ENCODE results near the gene KDM7A. TPM values are rescaled to one million over a fixed set of nuclear protein-coding genes. Genes with fewer than 3 reads are reported as not detected.

Gene KDM7A
- total RNA-seq, 1 experiment from 2014 or later, result 12.2 TPM

DNA sequence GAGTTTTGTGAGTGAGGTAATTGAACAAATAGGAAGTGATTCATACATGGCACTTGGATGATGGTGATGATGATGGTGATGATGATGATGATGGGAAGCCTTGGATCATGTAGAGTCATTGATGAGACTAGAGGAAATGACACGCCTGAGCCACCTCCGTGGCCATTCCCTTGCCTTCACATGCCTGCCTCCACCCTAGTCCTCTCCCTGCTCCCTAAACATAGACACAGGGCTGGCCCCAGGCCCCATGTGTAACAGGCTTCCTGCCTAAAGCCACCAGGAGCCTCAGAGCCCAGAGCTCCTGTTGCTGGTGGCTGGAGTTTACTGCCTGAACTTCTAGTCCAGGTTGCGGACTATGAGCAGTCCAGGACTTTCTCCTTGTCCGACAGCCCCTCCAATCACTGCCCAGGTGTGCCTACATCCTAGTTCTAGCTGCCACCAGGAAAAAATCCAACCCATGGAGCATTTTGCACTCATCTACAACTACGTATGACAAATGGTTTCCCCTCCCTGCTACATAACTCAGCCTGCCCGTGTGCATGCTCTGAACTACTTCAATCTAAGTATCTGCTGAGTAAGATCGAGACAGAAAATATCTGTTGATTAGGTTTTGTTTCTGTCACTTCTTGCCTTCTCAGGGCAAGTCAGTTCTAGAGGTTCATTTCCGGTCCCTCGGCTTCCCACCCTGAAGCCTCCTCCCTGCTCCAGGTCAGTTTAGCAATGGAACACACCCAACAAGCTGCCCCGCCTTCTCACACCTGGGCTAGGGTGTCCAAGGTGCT is 35.5 kb upstream of the KDM7A start (continued):
- TF ChIP-seq, protein P1, sequence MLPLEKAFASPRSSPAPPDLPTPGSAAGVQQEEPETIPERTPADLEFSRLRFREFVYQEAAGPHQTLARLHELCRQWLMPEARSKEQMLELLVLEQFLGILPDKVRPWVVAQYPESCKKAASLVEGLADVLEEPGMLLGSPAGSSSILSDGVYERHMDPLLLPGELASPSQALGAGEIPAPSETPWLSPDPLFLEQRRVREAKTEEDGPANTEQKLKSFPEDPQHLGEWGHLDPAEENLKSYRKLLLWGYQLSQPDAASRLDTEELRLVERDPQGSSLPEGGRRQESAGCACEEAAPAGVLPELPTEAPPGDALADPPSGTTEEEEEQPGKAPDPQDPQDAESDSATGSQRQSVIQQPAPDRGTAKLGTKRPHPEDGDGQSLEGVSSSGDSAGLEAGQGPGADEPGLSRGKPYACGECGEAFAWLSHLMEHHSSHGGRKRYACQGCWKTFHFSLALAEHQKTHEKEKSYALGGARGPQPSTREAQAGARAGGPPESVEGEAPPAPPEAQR (CRISPR knock-in tag; IDR thresholded peaks at IDR 0.05), result no peak
- TF ChIP-seq, protein P2, sequence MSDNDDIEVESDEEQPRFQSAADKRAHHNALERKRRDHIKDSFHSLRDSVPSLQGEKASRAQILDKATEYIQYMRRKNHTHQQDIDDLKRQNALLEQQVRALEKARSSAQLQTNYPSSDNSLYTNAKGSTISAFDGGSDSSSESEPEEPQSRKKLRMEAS (CRISPR knock-in tag; IDR thresholded peaks at IDR 0.05), result no peak
- TF ChIP-seq SP1 (CRISPR knock-in tag; conservative IDR thresholded peaks at IDR 0.05), result no peak
- TF ChIP-seq, protein P3, sequence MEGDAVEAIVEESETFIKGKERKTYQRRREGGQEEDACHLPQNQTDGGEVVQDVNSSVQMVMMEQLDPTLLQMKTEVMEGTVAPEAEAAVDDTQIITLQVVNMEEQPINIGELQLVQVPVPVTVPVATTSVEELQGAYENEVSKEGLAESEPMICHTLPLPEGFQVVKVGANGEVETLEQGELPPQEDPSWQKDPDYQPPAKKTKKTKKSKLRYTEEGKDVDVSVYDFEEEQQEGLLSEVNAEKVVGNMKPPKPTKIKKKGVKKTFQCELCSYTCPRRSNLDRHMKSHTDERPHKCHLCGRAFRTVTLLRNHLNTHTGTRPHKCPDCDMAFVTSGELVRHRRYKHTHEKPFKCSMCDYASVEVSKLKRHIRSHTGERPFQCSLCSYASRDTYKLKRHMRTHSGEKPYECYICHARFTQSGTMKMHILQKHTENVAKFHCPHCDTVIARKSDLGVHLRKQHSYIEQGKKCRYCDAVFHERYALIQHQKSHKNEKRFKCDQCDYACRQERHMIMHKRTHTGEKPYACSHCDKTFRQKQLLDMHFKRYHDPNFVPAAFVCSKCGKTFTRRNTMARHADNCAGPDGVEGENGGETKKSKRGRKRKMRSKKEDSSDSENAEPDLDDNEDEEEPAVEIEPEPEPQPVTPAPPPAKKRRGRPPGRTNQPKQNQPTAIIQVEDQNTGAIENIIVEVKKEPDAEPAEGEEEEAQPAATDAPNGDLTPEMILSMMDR (IDR thresholded peaks at IDR 0.05), result no peak

DNA sequence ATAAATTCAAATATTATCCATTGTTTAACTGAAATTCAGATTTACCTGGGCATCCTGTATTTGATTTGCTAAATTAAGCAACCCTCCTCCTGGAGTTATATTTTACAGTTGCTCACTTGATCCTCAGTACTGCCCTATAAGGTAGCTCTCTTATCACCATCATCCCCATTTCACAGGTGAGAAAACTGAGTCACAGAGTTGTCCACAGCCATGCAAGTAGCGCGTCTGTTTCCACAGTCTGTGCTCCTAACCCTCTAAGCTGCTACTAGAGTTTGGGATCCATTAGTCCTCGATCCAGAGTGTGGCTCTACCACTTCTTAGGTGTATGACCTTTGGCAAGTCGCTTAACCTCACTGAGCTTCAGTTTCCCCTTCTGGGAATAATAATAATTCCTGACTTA is 34.9 kb upstream of the KDM7A start:
- no peak overlapping the region for H3K27ac Mint-ChIP-seq
- H3K36me3 Mint-ChIP-seq, result no peaks in the 10 kb centered on the region
- H3K27me3 Mint-ChIP-seq (ENCODE audit: low read depth), result no peaks in the 10 kb centered on the region
- ATAC-seq (no peak), DNase-seq (ENCODE audit: low spot score) (no peak)
- CTCF ChIA-PET, result no interaction called here
- POLR2A ChIA-PET, result no interaction called here
- TF ChIP-seq FOXJ3 (CRISPR knock-in tag; IDR thresholded peaks at IDR 0.05; ENCODE audit: borderline replicate concordance), result no peak
- TF ChIP-seq, protein P4, sequence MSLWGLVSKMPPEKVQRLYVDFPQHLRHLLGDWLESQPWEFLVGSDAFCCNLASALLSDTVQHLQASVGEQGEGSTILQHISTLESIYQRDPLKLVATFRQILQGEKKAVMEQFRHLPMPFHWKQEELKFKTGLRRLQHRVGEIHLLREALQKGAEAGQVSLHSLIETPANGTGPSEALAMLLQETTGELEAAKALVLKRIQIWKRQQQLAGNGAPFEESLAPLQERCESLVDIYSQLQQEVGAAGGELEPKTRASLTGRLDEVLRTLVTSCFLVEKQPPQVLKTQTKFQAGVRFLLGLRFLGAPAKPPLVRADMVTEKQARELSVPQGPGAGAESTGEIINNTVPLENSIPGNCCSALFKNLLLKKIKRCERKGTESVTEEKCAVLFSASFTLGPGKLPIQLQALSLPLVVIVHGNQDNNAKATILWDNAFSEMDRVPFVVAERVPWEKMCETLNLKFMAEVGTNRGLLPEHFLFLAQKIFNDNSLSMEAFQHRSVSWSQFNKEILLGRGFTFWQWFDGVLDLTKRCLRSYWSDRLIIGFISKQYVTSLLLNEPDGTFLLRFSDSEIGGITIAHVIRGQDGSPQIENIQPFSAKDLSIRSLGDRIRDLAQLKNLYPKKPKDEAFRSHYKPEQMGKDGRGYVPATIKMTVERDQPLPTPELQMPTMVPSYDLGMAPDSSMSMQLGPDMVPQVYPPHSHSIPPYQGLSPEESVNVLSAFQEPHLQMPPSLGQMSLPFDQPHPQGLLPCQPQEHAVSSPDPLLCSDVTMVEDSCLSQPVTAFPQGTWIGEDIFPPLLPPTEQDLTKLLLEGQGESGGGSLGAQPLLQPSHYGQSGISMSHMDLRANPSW (CRISPR knock-in tag; conservative IDR thresholded peaks at IDR 0.05; ENCODE audit: low read depth), result no peak
- TF ChIP-seq, protein P3 (IDR thresholded peaks at IDR 0.05), result no peak
- H3K4me1 Mint-ChIP-seq, result peaks cover 2% of the 10 kb centered on the region
- peaks cover 19% of the 10 kb centered on the region for H3K9me3 Mint-ChIP-seq
- no peak overlapping the region for H3K4me3 Mint-ChIP-seq

DNA sequence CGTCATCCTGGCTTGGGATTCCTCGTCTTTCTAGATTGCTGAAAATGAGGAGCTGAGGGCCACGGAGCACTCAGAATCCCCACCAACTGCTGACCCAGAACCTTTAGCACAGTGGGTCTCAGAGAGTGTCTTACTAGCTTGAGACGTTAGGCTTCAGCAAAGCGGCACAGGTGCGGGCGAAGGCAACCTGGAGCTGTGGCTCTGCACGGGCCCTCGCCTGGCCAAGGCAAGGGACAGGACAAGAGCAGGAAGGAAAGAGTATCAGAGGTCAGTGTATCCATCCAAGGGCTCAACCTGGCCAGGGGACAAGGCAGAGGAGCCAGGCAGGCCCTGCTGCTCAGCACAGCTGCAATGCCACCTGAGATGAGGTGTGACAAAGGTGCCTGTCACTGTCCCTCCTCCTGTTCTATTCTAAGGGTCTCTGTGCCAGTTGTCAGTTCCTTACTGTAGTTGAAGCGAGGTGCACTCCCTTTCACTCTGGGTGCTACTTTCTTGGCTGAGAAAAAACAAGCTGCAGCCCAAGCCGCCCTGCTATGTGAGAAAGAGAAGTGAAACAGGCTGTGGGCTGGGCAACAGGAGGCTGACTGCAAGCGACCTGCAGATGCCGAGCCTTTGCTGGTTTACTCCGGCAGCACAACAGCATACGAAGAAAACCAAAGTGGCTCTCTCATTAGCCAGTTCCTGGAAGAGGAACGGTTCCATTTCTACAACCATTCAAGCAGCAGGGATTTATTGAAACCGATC is 33.3 kb upstream of the KDM7A start:
- no peak for ATAC-seq
- ChIA-PET CTCF (no interaction called here), POLR2A (no interaction called here)
- Mint-ChIP-seq H3K4me3 (no peak overlapping the region), H3K27ac (no peak overlapping the region), H3K36me3 (no peaks in the 10 kb centered on the region), H3K27me3 (ENCODE audit: low read depth) (no peaks in the 10 kb centered on the region), H3K9me3 (peaks cover 6% of the 10 kb centered on the region), H3K4me1 (peaks cover 16% of the 10 kb centered on the region)
- no peak for DNase-seq (ENCODE audit: low spot score)
- TF ChIP-seq, protein P1 (CRISPR knock-in tag; IDR thresholded peaks at IDR 0.05), result no peak
- TF ChIP-seq, protein P5, sequence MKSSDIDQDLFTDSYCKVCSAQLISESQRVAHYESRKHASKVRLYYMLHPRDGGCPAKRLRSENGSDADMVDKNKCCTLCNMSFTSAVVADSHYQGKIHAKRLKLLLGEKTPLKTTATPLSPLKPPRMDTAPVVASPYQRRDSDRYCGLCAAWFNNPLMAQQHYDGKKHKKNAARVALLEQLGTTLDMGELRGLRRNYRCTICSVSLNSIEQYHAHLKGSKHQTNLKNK (CRISPR knock-in tag; IDR thresholded peaks at IDR 0.05), result no peak
- TF ChIP-seq JAZF1 (CRISPR knock-in tag; IDR thresholded peaks at IDR 0.05) (no peak), NFATC4 (CRISPR knock-in tag; IDR thresholded peaks at IDR 0.05) (no peak), ZNF416 (CRISPR knock-in tag; IDR thresholded peaks at IDR 0.05) (no peak), ZNF317 (CRISPR knock-in tag; IDR thresholded peaks at IDR 0.05; ENCODE audit: borderline replicate concordance, low read depth) (no peak), FOXJ3 (CRISPR knock-in tag; IDR thresholded peaks at IDR 0.05; ENCODE audit: borderline replicate concordance) (no peak), NFYB (CRISPR knock-in tag; conservative IDR thresholded peaks at IDR 0.05; ENCODE audit: low read depth) (no peak), SOX15 (CRISPR knock-in tag; IDR thresholded peaks at IDR 0.05) (no peak), RORB (CRISPR knock-in tag; IDR thresholded peaks at IDR 0.05) (no peak)
